Stomach (tissue), 19 donors: Measurements from ENCODE around the gene PCDHB9. TPM values are rescaled to one million over a fixed set of nuclear protein-coding genes. Genes with fewer than 3 reads are reported as not detected.
A peak's percentile ranks its signal among the peaks of the same experiment; 100 is the strongest.
"Not testable (repeated sequence)": the region's sequence is repeated elsewhere in the genome, so short reads cannot be mapped to it uniquely, and the experiment has no call there.

Experiments used
- DNase-seq, 2 donors: peaks; one replicate each; pipeline versions ENCODE4 v3.0.0 to v3.0.0-alpha.2; 2013 to 2019
- H3K27ac ChIP-seq, 5 donors: fragments of 200-600 bp in 4 of 5; sonication (generic) in 4 of 5; one replicate each; pipeline ENCODE4 v1.5.1; 2013 to 2019; ENCODE audit warnings: mild to moderate bottlenecking in 1 of 5, moderate library complexity in 1 of 5
- H3K27me3 ChIP-seq, 3 donors: fragments of 200-600 bp; sonication (generic); one replicate each; pipeline ENCODE4 v1.5.1; 2017 to 2019; ENCODE audit warnings: mixed run types in 1 of 3
- H3K36me3 ChIP-seq, 4 donors: fragments of 200-600 bp; sonication (generic); 1 replicate in 3 of 4; 2 replicates in 1 of 4; pipeline ENCODE4 v1.5.1; 2016 to 2019
- H3K4me1 ChIP-seq, 4 donors: fragments of 200-600 bp; sonication (generic); one replicate each; pipeline ENCODE4 v1.5.1; 2016 to 2019
- H3K4me3 ChIP-seq, 4 donors: fragments of 200-600 bp; sonication (generic) in 3 of 4; one replicate each; pipeline ENCODE4 v1.5.1; 2016 to 2019; ENCODE audit warnings: mild to moderate bottlenecking in 1 of 4
- H3K9me3 ChIP-seq, 4 donors: fragments of 200-600 bp; sonication (generic); one replicate each; pipeline ENCODE4 v1.5.1; 2016 to 2019
- EP300 ChIP-seq: sonication (generic); formaldehyde crosslinking; IDR thresholded peaks from one replicate; pipeline ENCODE4 v1.6.1; 2017; ENCODE audit warnings: antibody characterized with exemption
- POLR2A ChIP-seq, 4 donors: fragments of 450-650 bp; IDR thresholded peaks; one replicate each; pipeline ENCODE4 v1.6.1; 2016; ENCODE audit warnings: antibody characterized with exemption in 4 of 4, control low read depth in 2 of 4, mild to moderate bottlenecking in 1 of 4, moderate library complexity in 1 of 4
- POLR2AphosphoS5 ChIP-seq, 3 donors: sonication (generic); formaldehyde crosslinking; IDR thresholded peaks; one replicate each; pipeline ENCODE4 v1.6.1; 2016; ENCODE audit warnings: antibody characterized with exemption in 3 of 3
- WGBS, 5 donors: extraction: QIAGEN DNeasy Blood & Tissue Kit in 3 of 5; methylation state at CpG; one replicate each; pipeline versions ENCODE4 v1.1.5 to v1.1.7; 2013 to 2018; 5-methylcytosine and 5-hydroxymethylcytosine counted together
- intact Hi-C: fragments of 100-400 bp; cut with DNase I; formaldehyde crosslinking; loops from one replicate; pipeline ENCODE4 v1.15.1; 2023; ENCODE audit warnings: low total_unique reads
- long read RNA-seq, 10 donors: transcript quantifications; one replicate each; lab custom pipeline, GENCODE V29; 2026
- polyA plus RNA-seq, 3 donors: library from polyadenylated mRNA; stranded (reverse); fragments of 200-250 nt; gene quantifications; one replicate each; pipeline ENCODE4 v1.2.3, GENCODE V29; 2013
- total RNA-seq, 5 donors: library from RNA; depleted of rRNA; stranded (reverse); fragments of >200 nt; gene quantifications; one replicate each; pipeline versions ENCODE4 v1.1.0 to v1.2.3, GENCODE V29; 2014 to 2016
- TF ChIP-seq, protein P1 (sequence below), 7 experiments: fragments of 450-650 bp in 4 of 7; fragments of 200-600 bp in 3 of 7; sonication (generic) in 3 of 7; IDR thresholded peaks; one replicate each; pipeline ENCODE4 v1.5.1; 2016 to 2019; ENCODE audit warnings: antibody characterized with exemption in 7 of 7, control low read depth in 2 of 7, mild to moderate bottlenecking in 1 of 7
- donor health status: healthy with polysubstance abuse.
- donor health status: Bipolar disorder and iron deficiency.
- donor health status: healthy.

PCDHB9 gene
- total RNA-seq: under 1 TPM in 3 of 5 donors, not detected in 2; 0.14 to 0.92 (median 0.45) TPM
- polyA plus RNA-seq: under 1 TPM in 2 of 3 donors, not detected in 1; 0.08 to 0.19 TPM
- long read RNA-seq, donor 1, full-length matches to known transcripts: 3 of 3 reads
- long read RNA-seq, donor 1, partial matches to known transcripts: 0 of 3 reads
- long read RNA-seq, donor 1, other reads (novel, unspliced or antisense): 0 of 3 reads
- long read RNA-seq, donor 2, full-length matches to known transcripts: 1 of 1 reads
- long read RNA-seq, donor 2, partial matches to known transcripts: 0 of 1 reads
- long read RNA-seq, donor 2, other reads (novel, unspliced or antisense): 0 of 1 reads
- long read RNA-seq, donor 3, full-length matches to known transcripts: 1 of 1 reads
- long read RNA-seq, donor 3, partial matches to known transcripts: 0 of 1 reads
- long read RNA-seq, donor 3, other reads (novel, unspliced or antisense): 0 of 1 reads
- long read RNA-seq, donor 4: 0 reads
- long read RNA-seq, donor 5, full-length matches to known transcripts: 6 of 6 reads
- long read RNA-seq, donor 5, partial matches to known transcripts: 0 of 6 reads
- long read RNA-seq, donor 5, other reads (novel, unspliced or antisense): 0 of 6 reads
- long read RNA-seq, donor 6, full-length matches to known transcripts: 5 of 5 reads
- long read RNA-seq, donor 6, partial matches to known transcripts: 0 of 5 reads
- long read RNA-seq, donor 6, other reads (novel, unspliced or antisense): 0 of 5 reads
- long read RNA-seq, donor 7, full-length matches to known transcripts: 1 of 1 reads
- long read RNA-seq, donor 7, partial matches to known transcripts: 0 of 1 reads
- long read RNA-seq, donor 7, other reads (novel, unspliced or antisense): 0 of 1 reads
- long read RNA-seq, donor 8, full-length matches to known transcripts: 2 of 2 reads
- long read RNA-seq, donor 8, partial matches to known transcripts: 0 of 2 reads
- long read RNA-seq, donor 8, other reads (novel, unspliced or antisense): 0 of 2 reads
- long read RNA-seq, donor 9, full-length matches to known transcripts: 3 of 3 reads
- long read RNA-seq, donor 9, partial matches to known transcripts: 0 of 3 reads
- long read RNA-seq, donor 9, other reads (novel, unspliced or antisense): 0 of 3 reads
- long read RNA-seq, donor 10: 0 reads

DNA sequence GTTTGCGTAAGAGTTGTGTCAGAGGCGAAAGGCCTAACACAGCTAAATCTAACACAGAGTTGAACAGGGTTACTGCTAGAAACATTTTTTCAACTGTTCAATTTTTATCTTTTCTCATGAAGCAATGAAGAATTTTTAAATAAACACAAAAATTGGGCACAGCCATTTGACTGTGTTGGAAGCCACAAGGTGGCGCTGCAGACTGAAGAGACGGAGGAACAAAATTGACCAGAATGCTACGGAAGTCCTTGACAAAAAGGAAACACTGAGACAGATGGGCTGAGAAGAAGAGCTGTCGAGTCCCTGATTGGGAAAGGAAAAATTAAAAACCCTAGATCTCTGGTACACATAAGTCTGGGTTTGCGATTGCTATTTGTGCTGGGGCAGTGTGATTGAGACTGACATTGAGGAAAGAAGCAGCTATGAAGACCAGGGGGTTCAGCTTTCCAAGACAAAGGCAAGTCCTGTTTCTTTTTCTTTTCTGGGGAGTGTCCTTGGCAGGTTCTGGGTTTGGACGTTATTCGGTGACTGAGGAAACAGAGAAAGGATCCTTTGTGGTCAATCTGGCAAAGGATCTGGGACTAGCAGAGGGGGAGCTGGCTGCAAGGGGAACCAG is at the start of gene PCDHB9:
TSS of gene PCDHB9 (plus strand) at position 265 of the 616 bp plus-strand sequence. CDS start at position 423, 158 bp downstream.
- no peak within 1 kb of the TSS for H3K4me3 ChIP-seq
- WGBS, 5 donors: 14 to 23% (median 16%) methylated on average over 8 to 9 of the region's 9 CpGs
- DNase-seq: peak in 1 of 2 donors; percentile 13

DNA sequence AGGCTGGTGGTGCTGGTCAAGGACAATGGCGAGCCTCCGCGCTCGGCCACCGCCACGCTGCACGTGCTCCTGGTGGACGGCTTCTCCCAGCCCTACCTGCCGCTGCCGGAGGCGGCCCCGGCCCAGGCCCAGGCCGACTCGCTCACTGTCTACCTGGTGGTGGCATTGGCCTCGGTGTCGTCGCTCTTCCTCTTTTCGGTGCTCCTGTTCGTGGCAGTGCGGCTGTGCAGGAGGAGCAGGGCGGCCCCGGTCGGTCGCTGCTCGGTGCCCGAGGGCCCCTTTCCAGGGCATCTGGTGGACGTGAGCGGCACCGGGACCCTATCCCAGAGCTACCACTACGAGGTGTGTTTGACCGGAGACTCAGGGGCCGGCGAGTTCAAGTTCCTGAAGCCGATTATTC is 49.6 kb upstream of the PCDHB9 start:
- H3K27me3 ChIP-seq, H3K36me3 ChIP-seq, H3K4me1 ChIP-seq, DNase-seq, H3K27ac ChIP-seq, intact Hi-C loops, H3K4me3 ChIP-seq: not testable (repeated sequence)
- 45 to 72% (median 59%) methylated on average over 9 to 30 of the region's 34 CpGs for WGBS, 5 donors
- peaks cover 10 to 92% (median 69%) of the 10 kb centered on the region in 4 donors for H3K9me3 ChIP-seq

More for the DNA sequence above, at the start of gene PCDHB9:
- peaks cover 16 to 94% (median 83%) of the 10 kb centered on the region in 4 donors for H3K9me3 ChIP-seq
- TF ChIP-seq, protein P1, sequence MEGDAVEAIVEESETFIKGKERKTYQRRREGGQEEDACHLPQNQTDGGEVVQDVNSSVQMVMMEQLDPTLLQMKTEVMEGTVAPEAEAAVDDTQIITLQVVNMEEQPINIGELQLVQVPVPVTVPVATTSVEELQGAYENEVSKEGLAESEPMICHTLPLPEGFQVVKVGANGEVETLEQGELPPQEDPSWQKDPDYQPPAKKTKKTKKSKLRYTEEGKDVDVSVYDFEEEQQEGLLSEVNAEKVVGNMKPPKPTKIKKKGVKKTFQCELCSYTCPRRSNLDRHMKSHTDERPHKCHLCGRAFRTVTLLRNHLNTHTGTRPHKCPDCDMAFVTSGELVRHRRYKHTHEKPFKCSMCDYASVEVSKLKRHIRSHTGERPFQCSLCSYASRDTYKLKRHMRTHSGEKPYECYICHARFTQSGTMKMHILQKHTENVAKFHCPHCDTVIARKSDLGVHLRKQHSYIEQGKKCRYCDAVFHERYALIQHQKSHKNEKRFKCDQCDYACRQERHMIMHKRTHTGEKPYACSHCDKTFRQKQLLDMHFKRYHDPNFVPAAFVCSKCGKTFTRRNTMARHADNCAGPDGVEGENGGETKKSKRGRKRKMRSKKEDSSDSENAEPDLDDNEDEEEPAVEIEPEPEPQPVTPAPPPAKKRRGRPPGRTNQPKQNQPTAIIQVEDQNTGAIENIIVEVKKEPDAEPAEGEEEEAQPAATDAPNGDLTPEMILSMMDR (IDR thresholded peaks at IDR 0.05): peak in 1 of 7 experiments; percentile 10
- no peak for TF ChIP-seq EP300
- H3K4me1 ChIP-seq: no peaks in the 10 kb centered on the region
- intact Hi-C loops: no loop called here
- peaks cover 0 to 65% (median 3%) of the 10 kb centered on the region in 3 donors for H3K27me3 ChIP-seq
- H3K36me3 ChIP-seq: no peaks in the 10 kb centered on the region
- H3K27ac ChIP-seq: no peak within 1 kb of the TSS

DNA sequence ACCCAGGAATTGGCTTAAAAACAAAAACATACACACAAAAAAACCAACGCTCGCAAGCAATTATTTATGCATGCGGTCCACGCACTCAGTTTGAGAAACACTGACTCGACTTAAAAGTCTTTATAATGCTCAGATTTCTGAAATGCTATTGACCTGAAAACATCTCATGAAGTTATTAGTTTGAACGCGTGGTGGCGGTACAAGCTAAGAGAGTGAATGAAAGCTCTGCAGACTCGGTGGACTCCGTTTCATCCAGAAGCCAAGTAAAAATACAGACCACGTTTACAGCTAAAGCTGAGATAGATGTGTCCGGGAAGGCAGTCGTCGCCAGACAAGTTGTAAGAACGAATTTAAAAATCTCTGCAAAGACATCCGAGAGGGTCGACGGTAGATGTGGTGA is 37.1 kb upstream of the PCDHB9 start, which contains the start of gene PCDHB6:
TSS of gene PCDHB6 (plus strand) at position 246 of the 400 bp plus-strand sequence. CDS start 201 bp downstream, outside the sequence.
- Histone ChIP-seq H3K27ac (no peak within 1 kb of the TSS), H3K4me1 (no peaks in the 10 kb centered on the region), H3K4me3 (no peak within 1 kb of the TSS), H3K9me3 (peaks cover 0 to 80% (median 58%) of the 10 kb centered on the region in 4 donors), H3K36me3 (no peaks in the 10 kb centered on the region), H3K27me3 (peaks cover 0 to 35% (median 0%) of the 10 kb centered on the region in 3 donors)
- intact Hi-C loops: no loop called here
- TF ChIP-seq POLR2AphosphoS5 (IDR thresholded peaks at IDR 0.05) (no peak), POLR2A (IDR thresholded peaks at IDR 0.05) (no peak), EP300 (no peak)
- TF ChIP-seq, protein P1 (IDR thresholded peaks at IDR 0.05): no peak
- 12 to 22% (median 19%) methylated on average over 18 of the region's 18 CpGs for whole genome bisulfite sequencing, 5 donors
- peak in 1 of 2 donors; percentile 27 for DNase-seq

DNA sequence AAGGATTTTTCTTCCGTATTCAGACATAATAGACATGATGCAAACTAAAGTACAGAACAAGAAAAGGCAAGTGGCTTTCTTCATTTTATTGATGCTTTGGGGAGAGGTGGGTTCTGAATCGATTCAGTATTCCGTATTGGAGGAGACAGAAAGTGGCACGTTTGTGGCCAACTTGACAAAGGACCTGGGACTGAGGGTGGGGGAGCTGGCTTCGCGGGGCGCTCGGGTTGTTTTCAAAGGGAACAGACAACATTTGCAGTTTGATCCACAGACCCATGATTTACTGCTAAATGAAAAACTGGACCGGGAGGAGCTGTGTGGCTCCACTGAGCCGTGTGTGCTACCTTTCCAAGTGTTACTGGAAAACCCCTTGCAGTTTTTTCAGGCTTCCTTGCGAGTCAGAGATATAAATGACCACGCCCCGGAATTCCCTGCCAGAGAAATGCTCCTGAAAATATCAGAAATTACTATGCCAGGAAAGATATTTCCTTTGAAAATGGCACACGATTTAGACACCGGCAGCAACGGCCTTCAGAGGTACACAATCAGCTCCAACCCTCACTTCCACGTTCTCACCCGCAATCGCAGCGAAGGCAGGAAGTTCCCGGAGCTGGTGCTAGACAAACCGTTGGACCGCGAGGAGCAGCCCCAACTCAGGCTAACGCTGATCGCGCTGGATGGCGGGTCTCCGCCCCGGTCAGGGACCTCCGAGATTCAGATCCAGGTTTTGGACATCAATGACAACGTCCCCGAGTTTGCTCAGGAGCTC is 36.6 kb upstream of the PCDHB9 start:
- no peak overlapping the region for H3K27ac ChIP-seq
- no peak overlapping the region for H3K4me3 ChIP-seq
- DNase-seq: no peak
- intact Hi-C loops: no loop called here
- WGBS, 5 donors: 36 to 58% (median 45%) methylated on average over 18 to 33 of the region's 33 CpGs
- H3K9me3 ChIP-seq: peaks cover 0 to 83% (median 61%) of the 10 kb centered on the region in 4 donors
- no peaks in the 10 kb centered on the region for H3K4me1 ChIP-seq
- H3K36me3 ChIP-seq: no peaks in the 10 kb centered on the region
- TF ChIP-seq POLR2AphosphoS5 (IDR thresholded peaks at IDR 0.05) (no peak), POLR2A (IDR thresholded peaks at IDR 0.05) (no peak), EP300 (no peak)
- TF ChIP-seq, protein P1 (IDR thresholded peaks at IDR 0.05): no peak
- H3K27me3 ChIP-seq: peaks cover 0 to 38% (median 0%) of the 10 kb centered on the region in 3 donors
